Duodenal mucosa (tissue), 2 donors: ENCODE data around the gene PHRF1.

Experiments
- H3K27ac ChIP-seq: one replicate; pipeline ENCODE4 v1.7.0; 2013; ENCODE audit warnings: low read depth, low read length
- H3K27me3 ChIP-seq, 2 donors: one replicate each; pipeline ENCODE4 v1.7.0; 2013; ENCODE audit warnings: low read length in 2 of 2, control low read depth in 1 of 2; ENCODE audit not compliant: insufficient read depth in 2 of 2, control insufficient read depth in 1 of 2
- H3K36me3 ChIP-seq, 2 donors: one replicate each; pipeline ENCODE4 v1.7.0; 2013; ENCODE audit warnings: low read length in 2 of 2, control low read depth in 1 of 2; ENCODE audit not compliant: insufficient read depth in 2 of 2, control insufficient read depth in 1 of 2
- H3K4me1 ChIP-seq, 2 donors: one replicate each; pipeline ENCODE4 v1.7.0; 2013; ENCODE audit warnings: low read length in 2 of 2, control low read depth in 1 of 2; ENCODE audit not compliant: insufficient read depth in 2 of 2, control insufficient read depth in 1 of 2
- H3K4me3 ChIP-seq, 2 donors: one replicate each; pipeline ENCODE4 v1.7.0; 2013; ENCODE audit warnings: low read length in 2 of 2, low read depth in 1 of 2
- H3K9ac ChIP-seq, 2 donors: one replicate each; pipeline ENCODE4 v1.7.0; 2013; ENCODE audit warnings: low read length in 2 of 2, low read depth in 1 of 2
- H3K9me3 ChIP-seq, 2 donors: one replicate each; pipeline ENCODE4 v1.7.0; 2013; ENCODE audit warnings: low read length in 2 of 2, control low read depth in 1 of 2; ENCODE audit not compliant: control insufficient read depth in 1 of 2

Gene PHRF1

GRCh38 chr11:539971-540481, 36.2 kb upstream of the PHRF1 start:
- Histone ChIP-seq H3K4me1 (peaks cover 11 to 31% of the 10 kb centered on the region in 2 donors), H3K9ac (no peak overlapping the region), H3K4me3 (no peak overlapping the region), H3K9me3 (no peaks in the 10 kb centered on the region), H3K36me3 (no peaks in the 10 kb centered on the region), H3K27me3 (no peaks in the 10 kb centered on the region), H3K27ac (no peak overlapping the region)

DNA sequence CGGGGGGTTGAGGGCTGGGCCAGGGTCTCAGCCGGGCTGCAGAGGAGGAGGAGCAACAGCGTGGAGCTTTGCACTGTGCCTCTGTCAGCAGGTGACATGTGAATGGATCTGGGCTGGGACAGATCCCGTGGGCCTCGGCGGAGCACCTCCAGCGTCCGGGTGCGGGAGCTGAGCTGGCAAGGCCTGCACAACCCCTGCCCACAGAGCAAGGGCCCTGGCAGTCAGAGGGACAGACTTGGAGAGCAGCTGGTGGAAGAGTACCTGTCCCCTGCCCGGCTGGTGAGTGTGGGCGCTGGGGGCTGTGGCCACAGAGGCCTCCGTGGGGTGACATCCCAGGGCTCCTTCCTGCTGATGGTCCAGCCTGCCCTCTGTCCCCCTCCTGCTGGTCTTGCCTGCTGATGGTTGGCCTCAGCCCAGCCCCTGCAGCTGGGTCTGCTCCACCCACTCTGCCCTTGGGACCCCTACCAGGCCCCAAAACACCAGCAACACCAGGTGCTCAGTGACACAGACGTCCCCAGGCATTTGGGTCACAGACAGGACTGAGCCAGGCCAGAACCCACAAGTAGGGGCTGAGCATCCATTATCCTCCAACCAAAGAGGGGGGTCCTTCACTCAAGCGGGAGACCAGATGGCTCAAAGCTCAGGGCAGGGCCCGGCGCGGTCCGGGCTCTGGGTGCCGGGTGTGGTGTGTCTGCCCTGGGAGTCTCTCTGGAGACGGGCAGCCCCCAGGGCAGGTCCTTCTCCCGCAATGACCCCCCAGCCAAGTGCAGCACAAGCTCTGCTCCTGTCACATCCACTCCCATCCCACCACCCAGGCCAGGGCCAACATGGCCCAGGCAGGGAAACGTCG, 35.5 kb upstream of the PHRF1 start:
- Histone ChIP-seq H3K9me3 (no peaks in the 10 kb centered on the region), H3K4me1 (peaks cover 11 to 31% of the 10 kb centered on the region in 2 donors), H3K36me3 (no peaks in the 10 kb centered on the region), H3K27ac (no peak overlapping the region), H3K27me3 (no peaks in the 10 kb centered on the region), H3K4me3 (no peak overlapping the region), H3K9ac (no peak overlapping the region)

DNA sequence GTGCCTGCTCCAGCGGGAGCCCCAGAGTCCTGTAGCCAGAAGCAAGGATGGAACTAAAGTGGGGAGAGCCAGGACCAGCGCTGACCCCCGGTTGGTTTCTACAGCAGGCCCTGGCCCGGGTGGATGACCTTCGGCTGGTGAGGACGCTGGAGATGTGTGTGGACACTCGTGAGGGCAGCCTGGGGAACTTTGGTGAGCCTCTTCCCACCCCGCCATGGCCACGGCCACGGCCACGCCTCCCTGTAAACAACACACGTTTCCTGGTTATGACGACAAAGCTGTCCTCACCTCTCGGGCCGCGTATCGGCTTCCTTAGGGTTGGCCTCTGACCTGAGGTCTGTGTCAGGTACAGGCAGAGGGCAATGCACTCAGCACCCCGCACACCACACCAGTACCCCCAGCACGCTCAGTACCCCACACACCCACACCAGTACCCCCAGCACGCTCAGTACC, 34.8 kb upstream of the PHRF1 start:
- no peaks in the 10 kb centered on the region for H3K36me3 ChIP-seq

DNA sequence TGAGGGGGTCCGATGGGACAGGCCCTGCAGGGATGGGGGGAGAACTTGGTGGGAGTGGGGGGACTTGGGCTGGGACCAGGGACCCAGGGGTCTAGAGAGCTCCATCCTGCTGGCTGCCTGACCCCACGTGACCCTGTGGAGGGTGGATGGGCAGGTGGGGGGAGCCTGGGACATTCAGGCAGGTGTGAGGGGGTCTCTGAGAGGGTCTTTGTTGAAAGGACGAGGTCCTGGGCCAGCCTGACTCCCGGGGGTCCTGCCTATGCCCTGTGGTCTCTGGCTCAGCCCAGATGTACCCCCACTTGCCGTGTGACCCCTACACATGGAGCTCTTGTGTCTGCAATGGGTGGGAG, 31.5 kb upstream of the PHRF1 start:
- H3K27ac ChIP-seq = no peak overlapping the region
- H3K4me3 ChIP-seq = no peak overlapping the region
- H3K9me3 ChIP-seq = no peaks in the 10 kb centered on the region
- H3K36me3 ChIP-seq = no peaks in the 10 kb centered on the region
- no peak overlapping the region for H3K9ac ChIP-seq
- peaks cover 4 to 6% of the 10 kb centered on the region in 2 donors for H3K4me1 ChIP-seq
- no peaks in the 10 kb centered on the region for H3K27me3 ChIP-seq

More for the DNA sequence above, 34.8 kb upstream of the PHRF1 start:
- Histone ChIP-seq H3K9ac (no peak overlapping the region), H3K4me1 (peaks cover 11 to 26% of the 10 kb centered on the region in 2 donors), H3K27ac (no peak overlapping the region), H3K9me3 (no peaks in the 10 kb centered on the region), H3K4me3 (no peak overlapping the region), H3K27me3 (no peaks in the 10 kb centered on the region)

DNA sequence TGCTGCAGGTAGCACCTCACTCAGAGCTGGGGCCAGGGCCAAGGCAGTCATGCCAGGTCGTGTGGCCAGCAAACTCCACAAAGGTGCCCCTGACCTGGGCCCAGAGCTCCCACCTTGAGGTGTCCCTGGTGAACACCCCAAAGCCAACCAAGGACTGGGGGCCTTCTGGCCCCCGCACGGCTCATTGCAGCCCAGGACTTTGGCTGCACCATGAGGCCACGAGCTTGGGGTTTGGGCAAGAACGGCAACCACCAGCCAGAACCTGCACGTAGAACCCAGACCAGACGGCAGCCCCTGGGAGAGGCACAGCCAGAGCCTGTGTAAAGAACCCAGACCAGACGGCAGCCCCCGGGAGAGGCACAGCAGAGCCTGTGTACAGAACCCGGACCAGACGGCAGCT, 31.1 kb upstream of the PHRF1 start:
- Histone ChIP-seq H3K27me3 (no peaks in the 10 kb centered on the region), H3K36me3 (no peaks in the 10 kb centered on the region), H3K4me1 (peaks cover 4 to 6% of the 10 kb centered on the region in 2 donors), H3K9ac (no peak overlapping the region), H3K9me3 (no peaks in the 10 kb centered on the region), H3K27ac (no peak overlapping the region), H3K4me3 (no peak overlapping the region)

- Histone ChIP-seq H3K4me3 (no peak overlapping the region), H3K4me1 (peaks cover 4 to 6% of the 10 kb centered on the region in 2 donors), H3K36me3 (no peaks in the 10 kb centered on the region), H3K27ac (no peak overlapping the region), H3K9me3 (no peaks in the 10 kb centered on the region), H3K9ac (no peak overlapping the region), H3K27me3 (peaks cover 0 to 7% of the 10 kb centered on the region in 2 donors)
Observed at GRCh38 chr11:548700-549603, 27.3 kb upstream of the PHRF1 start.

- Histone ChIP-seq H3K4me1 (peaks cover 0 to 8% of the 10 kb centered on the region in 2 donors), H3K27ac (no peak overlapping the region), H3K9me3 (no peaks in the 10 kb centered on the region), H3K9ac (no peak overlapping the region), H3K4me3 (no peak overlapping the region), H3K27me3 (peaks cover 0 to 7% of the 10 kb centered on the region in 2 donors), H3K36me3 (no peaks in the 10 kb centered on the region)
Observed at GRCh38 chr11:550021-550745, 26.1 kb upstream of the PHRF1 start.

DNA sequence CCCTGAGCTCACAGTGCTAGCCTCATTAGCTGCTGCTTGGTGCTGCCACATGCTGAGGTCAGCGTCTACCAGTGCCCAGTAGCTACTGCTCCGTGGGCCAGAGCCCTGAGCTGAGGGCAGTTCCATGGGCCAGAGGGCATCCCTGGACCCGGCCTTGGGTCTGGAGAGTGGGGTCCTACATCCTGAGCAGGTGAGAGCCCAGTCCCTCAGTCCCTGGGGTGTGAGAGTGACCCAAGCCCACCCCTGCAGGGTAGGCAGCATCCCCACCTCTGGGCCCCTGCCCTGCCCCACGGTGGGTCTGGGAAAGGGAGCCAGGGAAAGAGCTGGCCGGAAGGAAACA, 25.6 kb upstream of the PHRF1 start:
- no peak overlapping the region for H3K27ac ChIP-seq
- H3K4me1 ChIP-seq = peaks cover 0 to 8% of the 10 kb centered on the region in 2 donors
- peaks cover 0 to 7% of the 10 kb centered on the region in 2 donors for H3K27me3 ChIP-seq
- no peak overlapping the region for H3K4me3 ChIP-seq
- no peak overlapping the region for H3K9ac ChIP-seq
- H3K36me3 ChIP-seq = no peaks in the 10 kb centered on the region
- H3K9me3 ChIP-seq = no peaks in the 10 kb centered on the region

DNA sequence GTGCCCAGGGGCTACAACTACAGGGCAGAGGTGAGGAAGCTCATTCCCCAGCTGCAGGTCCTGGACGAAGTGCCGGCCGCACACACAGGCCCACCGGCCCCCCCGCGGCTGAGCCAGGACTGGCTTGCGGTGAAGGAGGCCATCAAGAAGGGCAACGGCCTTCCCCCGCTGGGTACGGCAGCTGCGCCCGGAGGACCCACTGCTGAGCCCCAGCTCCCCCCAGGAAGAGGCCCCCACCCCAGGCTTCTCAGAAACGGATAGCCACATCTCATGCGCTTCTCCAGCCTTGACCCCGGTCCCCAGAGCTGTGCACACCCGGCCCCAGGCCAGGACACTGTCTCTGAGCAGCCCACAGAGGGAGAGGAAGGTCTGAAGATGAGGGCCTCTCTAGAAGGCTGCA, 25.1 kb upstream of the PHRF1 start:
- Histone ChIP-seq H3K9me3 (no peaks in the 10 kb centered on the region), H3K9ac (no peak overlapping the region), H3K4me3 (no peak overlapping the region), H3K36me3 (no peaks in the 10 kb centered on the region), H3K27ac (no peak overlapping the region), H3K4me1 (peaks cover 0 to 8% of the 10 kb centered on the region in 2 donors), H3K27me3 (peaks cover 0 to 7% of the 10 kb centered on the region in 2 donors)
